GM18511 (cell line): ENCODE data around the gene TRIM2.
A peak's percentile ranks its signal among the peaks of the same experiment; 100 is the strongest.

Experiments
- ATAC-seq: cut with Tn5 transposase; IDR thresholded peaks from one replicate; pipeline ENCODE4 v1.9.1; 2021; ENCODE audit warnings: mild to moderate bottlenecking, moderate library complexity; ENCODE audit not compliant: unreplicated experiment

The TRIM2 gene

GRCh38 chr4:153325558-153325957 is 121.3 kb downstream of the TRIM2 start:
- ATAC-seq = no peak

DNA sequence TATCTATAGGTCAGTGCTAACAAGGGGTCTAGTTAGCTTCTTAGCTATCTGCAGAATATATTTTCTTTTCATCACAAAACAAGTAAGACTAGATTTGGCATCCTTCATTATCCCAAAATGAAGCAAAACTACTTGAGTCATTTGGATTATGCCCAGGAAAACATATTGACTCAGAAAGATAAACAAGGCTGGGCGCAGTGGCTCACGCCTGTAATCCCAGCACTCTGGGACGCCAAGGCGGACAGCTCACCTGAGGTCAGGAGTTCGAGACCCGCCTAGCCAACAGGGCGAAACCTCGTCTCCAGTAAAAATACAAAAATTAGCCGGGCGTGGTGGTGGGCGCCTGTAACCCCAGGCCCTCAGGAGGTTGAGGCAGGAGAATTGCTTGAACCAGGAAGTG is 122.3 kb downstream of the TRIM2 start:
- no peak for ATAC-seq

- ATAC-seq = peak; percentile 54
These were observed 123.0 kb downstream of the TRIM2 start for GRCh38 chr4:153327247-153327646.

DNA sequence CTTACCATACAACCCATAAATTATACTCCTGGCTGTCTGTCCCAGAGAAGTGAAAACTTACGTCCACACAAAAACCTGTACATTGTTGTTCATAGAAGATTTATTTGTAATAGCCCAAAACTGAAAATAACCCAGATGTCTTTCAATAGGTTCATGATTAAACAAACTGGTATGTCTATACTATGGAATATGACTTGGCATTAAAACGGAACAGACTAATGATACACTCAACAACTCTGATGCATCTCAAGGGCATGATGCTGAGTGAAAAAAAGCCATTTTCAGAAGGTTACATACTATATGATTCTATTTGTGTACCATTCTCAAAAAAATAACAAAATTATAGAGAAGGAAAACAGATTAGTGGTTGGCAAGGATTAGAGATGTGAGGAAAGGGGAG is 128.7 kb downstream of the TRIM2 start:
- ATAC-seq = no peak

GRCh38 chr4:153333874-153334273 is 129.6 kb downstream of the TRIM2 start:
- ATAC-seq = no peak

- no peak for ATAC-seq
These were observed 131.4 kb downstream of the TRIM2 start for GRCh38 chr4:153335665-153336064.

GRCh38 chr4:153337686-153338085 is 133.4 kb downstream of the TRIM2 start:
- ATAC-seq = no peak

DNA sequence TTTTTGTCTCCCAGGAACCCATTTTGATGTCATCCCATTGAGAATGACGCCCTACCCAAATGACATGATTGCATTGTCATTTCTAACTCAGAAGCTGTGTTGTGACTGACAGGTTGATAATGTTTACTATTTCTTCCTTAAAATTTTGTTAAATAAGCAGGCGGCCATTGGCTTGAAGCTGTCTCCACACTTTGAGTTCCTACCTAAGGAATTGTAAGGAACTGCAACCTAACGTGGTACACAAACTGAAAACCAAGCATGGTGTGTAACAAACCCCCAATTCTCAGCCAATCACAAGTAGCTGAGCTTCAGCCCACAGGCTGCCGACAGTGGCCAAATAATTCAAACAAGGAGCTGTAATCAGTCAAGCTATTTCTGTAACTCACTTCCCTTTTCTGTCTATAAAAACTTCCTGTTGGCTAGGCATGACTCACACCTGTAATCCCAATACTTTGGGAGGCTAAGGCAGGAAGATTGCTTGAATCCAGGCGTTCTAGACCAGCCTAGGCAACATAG is 137.4 kb downstream of the TRIM2 start:
- no peak for ATAC-seq

DNA sequence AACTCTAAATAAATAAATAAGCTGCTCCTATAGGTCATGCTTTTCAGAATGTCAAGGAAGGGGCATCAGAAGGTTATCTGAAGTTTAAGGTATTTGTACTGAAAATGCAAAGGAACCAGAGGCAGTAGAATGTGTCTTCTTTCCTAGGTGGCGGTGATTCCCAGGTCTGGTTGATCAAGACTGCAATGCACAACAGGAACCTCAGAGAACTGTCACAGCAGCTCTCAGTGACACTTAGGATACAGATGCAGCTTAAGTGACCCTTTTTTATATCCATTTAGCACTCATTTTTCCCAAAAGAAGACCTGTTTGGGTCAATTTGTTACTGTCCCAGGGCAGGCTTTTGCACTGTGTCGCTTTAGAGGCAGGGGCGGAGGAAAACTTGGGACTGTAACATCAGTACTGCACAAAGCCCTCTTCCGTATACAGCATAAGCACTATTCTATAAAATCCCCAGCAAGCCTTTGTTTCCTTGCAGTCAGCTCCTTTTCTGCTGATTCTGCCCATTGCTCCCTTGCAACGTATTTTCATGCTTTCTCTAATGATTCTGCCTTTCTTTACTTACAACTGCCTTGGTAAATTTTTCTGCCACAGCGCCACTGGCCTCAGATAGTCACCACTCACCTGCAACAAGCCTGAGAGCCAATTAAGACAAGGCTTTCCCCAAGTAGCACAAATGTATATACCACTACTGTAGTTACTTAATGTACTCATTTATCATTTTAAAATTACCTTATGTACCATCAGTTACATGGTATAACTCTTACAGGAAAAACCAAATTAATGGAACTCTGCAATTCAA is 138.7 kb downstream of the TRIM2 start:
- ATAC-seq = no peak

GRCh38 chr4:153344131-153345011 is 140.1 kb downstream of the TRIM2 start, which contains the start of gene MND1:
MND1 (plus strand) TSS chr4:153344688; CDS start chr4:153344738, 50 bp downstream.
- ATAC-seq = peak; percentile 81

GRCh38 chr4:153345012-153345981 is 141.1 kb downstream of the TRIM2 start:
- peak; percentile 52 for ATAC-seq

- no peak for ATAC-seq
These were observed 141.8 kb downstream of the TRIM2 start for GRCh38 chr4:153346031-153346430.

- no peak for ATAC-seq
These were observed 142.3 kb downstream of the TRIM2 start for GRCh38 chr4:153346563-153346962.

DNA sequence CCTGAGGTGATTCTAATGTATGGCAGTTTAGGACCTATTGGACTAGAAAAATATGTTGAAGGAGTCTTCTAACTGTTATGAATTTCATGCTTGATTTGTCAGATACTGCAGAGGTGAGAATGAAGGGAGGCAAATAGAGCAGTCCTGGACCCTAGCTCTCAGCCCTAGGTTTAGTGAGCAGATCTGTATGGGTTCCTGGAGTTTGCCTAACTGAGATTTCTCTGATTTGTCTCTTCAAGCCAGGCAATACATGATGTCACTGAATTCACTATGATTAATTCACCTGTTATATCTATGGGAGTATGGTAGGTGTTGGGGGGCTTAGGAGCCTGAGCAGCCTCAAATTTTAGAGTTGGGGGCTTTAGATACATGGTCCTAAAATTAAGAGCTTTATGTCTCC is 142.9 kb downstream of the TRIM2 start:
- no peak for ATAC-seq

DNA sequence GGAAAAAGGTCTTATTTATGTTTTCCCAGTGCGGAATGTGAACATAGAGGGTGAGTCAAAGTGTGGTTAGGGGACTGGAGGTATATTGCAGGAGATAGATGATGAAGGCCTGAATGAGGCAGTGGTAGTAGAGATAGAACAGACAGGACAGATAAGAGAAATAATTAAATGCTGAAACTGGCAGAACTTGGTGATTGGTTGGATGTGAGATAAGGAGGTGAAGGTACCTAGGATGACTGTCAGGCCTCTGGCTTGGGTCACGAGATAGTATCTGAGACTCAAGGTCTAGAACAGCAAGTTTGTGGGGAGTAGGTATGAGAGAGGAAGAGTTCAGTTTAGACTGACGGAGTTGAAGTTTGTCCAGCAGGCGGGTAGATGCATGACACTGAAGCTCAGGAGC is 143.8 kb downstream of the TRIM2 start:
- ATAC-seq = no peak

DNA sequence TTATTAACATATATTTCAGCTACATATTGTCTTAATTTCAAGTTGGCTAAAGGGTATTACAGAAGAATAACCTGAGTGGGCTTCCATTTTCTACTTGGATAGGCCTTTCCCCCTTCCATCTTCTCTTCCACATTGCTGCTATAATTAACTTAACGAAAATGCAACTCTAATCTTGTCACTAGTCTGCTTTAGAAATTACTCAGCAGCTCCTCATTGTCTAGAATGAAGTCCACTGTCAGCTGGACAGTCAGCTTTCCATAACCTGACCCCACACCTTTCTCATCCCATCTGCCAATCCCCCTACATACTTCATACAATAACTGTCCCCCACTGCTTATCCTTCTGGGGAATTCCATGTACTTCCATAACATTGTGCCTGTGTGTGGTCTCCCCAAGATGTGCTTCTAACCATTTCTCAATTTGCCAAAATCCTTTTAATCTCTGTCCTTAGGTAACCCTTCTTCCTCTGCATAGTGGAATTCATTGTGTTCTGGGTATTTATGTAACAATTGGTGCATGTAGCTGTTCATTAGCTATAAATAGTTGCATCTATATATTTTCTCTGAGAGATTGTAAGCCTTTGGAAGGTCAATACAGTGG is 145.1 kb downstream of the TRIM2 start:
- no peak for ATAC-seq

DNA sequence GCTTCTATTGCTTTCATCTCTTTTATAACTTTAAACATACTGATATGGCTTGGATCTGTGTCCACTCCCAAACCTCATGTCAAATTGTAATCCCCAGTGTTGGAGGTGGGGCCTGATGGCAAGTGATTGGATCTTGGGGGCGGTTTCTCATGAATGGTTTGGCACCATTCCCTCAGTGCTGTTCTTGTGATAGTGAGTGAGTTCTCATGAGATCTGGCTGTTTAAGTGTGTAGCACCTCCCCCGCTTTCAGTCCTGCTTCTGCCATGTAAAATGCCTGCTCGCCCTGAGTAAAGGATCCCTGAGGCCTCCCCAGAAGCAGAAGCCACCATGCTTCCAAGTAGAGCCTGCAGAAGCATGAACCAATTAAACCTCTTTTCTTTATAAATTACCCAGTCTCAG is 157.9 kb downstream of the TRIM2 start:
- ATAC-seq = no peak

DNA sequence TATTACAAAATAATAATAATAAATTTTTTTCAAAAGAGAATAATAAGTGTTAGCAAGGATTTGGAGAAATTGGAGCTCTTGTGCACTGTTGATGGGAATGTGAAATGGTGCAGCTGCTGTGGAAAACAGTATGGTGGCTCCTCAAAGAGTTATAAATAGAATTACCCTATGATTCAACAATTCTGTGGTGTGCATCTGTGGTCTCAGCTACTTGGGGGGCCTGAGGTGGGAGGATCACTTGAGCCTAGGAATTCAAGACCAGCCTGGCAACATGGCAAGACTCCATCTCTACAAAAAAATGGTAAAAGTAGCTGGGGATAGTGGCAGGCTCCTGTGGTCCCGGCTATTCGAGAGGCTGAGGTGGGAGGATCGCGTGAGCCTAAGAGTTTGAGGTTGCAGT is 159.8 kb downstream of the TRIM2 start:
- no peak for ATAC-seq

DNA sequence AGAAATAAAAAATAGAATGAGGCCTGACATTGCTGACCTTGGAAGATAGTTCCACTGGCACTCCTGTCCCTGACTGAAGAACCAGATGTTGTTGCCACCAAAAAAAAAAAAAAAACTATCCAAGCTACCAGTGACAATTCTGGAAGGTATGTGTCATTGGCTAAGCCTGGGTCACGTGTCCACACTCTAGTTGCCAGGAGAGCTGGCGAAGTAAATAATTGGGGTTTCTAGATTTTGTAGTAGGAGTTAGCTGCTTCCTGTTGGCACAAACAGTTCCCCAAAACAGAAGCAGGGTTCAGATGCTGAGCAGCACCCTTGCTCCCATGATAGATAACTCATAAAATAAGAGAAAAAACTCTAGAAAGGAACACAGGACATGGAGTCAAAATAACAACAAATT is 160.8 kb downstream of the TRIM2 start:
- ATAC-seq = no peak

DNA sequence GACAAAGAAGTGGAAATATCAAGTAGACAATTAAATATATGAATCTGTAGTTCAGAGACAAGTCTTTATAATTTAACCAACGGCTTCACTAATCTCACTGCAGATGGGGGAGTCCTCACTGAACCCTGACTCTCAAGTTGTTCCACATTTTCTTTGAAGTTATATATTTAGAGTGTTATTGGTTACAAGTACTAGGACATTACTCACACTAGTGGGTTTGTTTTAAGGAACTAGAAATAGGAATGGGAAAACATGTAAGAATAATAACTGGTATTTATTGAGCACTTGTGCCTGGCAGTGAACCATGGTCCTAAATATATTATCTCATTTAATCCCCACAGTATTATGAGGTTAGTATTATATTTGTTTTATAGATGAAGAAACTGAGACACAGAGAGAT is 162.2 kb downstream of the TRIM2 start:
- ATAC-seq = no peak
